ENCODE results near the gene UBE4A. TPM values are rescaled to one million over a fixed set of nuclear protein-coding genes. Genes with fewer than 3 reads are reported as not detected.

Gene UBE4A
- total and polyA plus RNA-seq, 2 experiments from 2014 or later, result 11.8 to 42.2 TPM

- TF ChIP-seq, protein P1, sequence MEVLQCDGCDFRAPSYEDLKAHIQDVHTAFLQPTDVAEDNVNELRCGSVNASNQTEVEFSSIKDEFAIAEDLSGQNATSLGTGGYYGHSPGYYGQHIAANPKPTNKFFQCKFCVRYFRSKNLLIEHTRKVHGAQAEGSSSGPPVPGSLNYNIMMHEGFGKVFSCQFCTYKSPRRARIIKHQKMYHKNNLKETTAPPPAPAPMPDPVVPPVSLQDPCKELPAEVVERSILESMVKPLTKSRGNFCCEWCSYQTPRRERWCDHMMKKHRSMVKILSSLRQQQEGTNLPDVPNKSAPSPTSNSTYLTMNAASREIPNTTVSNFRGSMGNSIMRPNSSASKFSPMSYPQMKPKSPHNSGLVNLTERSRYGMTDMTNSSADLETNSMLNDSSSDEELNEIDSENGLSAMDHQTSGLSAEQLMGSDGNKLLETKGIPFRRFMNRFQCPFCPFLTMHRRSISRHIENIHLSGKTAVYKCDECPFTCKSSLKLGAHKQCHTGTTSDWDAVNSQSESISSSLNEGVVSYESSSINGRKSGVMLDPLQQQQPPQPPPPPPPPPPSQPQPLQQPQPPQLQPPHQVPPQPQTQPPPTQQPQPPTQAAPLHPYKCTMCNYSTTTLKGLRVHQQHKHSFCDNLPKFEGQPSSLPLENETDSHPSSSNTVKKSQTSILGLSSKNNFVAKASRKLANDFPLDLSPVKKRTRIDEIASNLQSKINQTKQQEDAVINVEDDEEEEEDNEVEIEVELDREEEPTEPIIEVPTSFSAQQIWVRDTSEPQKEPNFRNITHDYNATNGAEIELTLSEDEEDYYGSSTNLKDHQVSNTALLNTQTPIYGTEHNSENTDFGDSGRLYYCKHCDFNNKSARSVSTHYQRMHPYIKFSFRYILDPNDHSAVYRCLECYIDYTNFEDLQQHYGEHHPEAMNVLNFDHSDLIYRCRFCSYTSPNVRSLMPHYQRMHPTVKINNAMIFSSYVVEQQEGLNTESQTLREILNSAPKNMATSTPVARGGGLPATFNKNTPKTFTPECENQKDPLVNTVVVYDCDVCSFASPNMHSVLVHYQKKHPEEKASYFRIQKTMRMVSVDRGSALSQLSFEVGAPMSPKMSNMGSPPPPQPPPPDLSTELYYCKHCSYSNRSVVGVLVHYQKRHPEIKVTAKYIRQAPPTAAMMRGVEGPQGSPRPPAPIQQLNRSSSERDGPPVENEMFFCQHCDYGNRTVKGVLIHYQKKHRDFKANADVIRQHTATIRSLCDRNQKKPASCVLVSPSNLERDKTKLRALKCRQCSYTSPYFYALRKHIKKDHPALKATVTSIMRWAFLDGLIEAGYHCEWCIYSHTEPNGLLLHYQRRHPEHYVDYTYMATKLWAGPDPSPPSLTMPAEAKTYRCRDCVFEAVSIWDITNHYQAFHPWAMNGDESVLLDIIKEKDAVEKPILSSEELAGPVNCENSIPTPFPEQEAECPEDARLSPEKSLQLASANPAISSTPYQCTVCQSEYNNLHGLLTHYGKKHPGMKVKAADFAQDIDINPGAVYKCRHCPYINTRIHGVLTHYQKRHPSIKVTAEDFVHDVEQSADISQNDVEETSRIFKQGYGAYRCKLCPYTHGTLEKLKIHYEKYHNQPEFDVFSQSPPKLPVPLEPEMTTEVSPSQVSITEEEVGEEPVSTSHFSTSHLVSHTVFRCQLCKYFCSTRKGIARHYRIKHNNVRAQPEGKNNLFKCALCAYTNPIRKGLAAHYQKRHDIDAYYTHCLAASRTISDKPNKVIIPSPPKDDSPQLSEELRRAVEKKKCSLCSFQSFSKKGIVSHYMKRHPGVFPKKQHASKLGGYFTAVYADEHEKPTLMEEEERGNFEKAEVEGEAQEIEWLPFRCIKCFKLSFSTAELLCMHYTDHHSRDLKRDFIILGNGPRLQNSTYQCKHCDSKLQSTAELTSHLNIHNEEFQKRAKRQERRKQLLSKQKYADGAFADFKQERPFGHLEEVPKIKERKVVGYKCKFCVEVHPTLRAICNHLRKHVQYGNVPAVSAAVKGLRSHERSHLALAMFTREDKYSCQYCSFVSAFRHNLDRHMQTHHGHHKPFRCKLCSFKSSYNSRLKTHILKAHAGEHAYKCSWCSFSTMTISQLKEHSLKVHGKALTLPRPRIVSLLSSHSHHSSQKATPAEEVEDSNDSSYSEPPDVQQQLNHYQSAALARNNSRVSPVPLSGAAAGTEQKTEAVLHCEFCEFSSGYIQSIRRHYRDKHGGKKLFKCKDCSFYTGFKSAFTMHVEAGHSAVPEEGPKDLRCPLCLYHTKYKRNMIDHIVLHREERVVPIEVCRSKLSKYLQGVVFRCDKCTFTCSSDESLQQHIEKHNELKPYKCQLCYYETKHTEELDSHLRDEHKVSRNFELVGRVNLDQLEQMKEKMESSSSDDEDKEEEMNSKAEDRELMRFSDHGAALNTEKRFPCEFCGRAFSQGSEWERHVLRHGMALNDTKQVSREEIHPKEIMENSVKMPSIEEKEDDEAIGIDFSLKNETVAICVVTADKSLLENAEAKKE (CRISPR knock-in tag; IDR thresholded peaks at IDR 0.05), result no peak
- no peak for TF ChIP-seq STAT1 (IDR thresholded peaks at IDR 0.05; ENCODE audit: unreplicated experiment)
- no peak for TF ChIP-seq CTCF (conservative IDR thresholded peaks at IDR 0.05; ENCODE audit: low read depth in 2 of 2)
Measured at GRCh38 chr11:118366287-118366686, 6.9 kb downstream of the UBE4A start (continued).

GRCh38 chr11:118370774-118371173, 11.4 kb downstream of the UBE4A start:
- H3K27me3 ChIP-seq (ENCODE audit: insufficient read depth), result no peaks in the 10 kb centered on the region
- peaks cover 3% of the 10 kb centered on the region for H3K27me3 Mint-ChIP-seq (ENCODE audit: insufficient read depth, low read depth, poor library complexity)
- no peak for TF ChIP-seq EZH2phosphoT487 (IDR thresholded peaks at IDR 0.05; ENCODE audit: unreplicated experiment)
- TF ChIP-seq JUNB (IDR thresholded peaks at IDR 0.05; ENCODE audit: unreplicated experiment), result no peak
- TF ChIP-seq, protein P1 (CRISPR knock-in tag; IDR thresholded peaks at IDR 0.05), result no peak
- TF ChIP-seq STAT1 (IDR thresholded peaks at IDR 0.05; ENCODE audit: unreplicated experiment), result no peak
- no peak for TF ChIP-seq POLR2AphosphoS5 (IDR thresholded peaks at IDR 0.05; ENCODE audit: low read depth)

More at GRCh38 chr11:118370774-118371173, 11.4 kb downstream of the UBE4A start:
- peak; percentile 42; the same call in 2 of the 3 replicates for ATAC-seq
- Histone ChIP-seq H3K9me2 (ENCODE audit: insufficient read depth) (no peaks in the 10 kb centered on the region), H3F3A (replicated peaks; ENCODE audit: low read depth) (no peaks in the 10 kb centered on the region), H3K79me2 (replicated peaks; ENCODE audit: insufficient read depth) (no peaks in the 10 kb centered on the region), H3K27ac (ENCODE audit: low read depth) (no peak overlapping the region), H3K4me3 (no peak overlapping the region), H3K4me2 (no peak overlapping the region), H3K36me3 (ENCODE audit: insufficient read depth) (peaks cover 42% of the 10 kb centered on the region), H2AFZ (no peak overlapping the region), H4K20me1 (replicated peaks; ENCODE audit: insufficient read depth) (peaks cover 3% of the 10 kb centered on the region; the same call in 1 of the 2 replicates), H3K4me1 (ENCODE audit: insufficient read depth) (no peaks in the 10 kb centered on the region)
- Mint-ChIP-seq H3K4me1 (peaks cover 2% of the 10 kb centered on the region; the same call in 2 of the 3 replicates), H3K9me3 (no peaks in the 10 kb centered on the region), H3K4me3 (no peak overlapping the region), H3K27ac (peak overlapping the region; percentile 73; the same call in 1 of the 2 replicates), H3K36me3 (ENCODE audit: low read depth) (peaks cover 71% of the 10 kb centered on the region)
- no peak for DNase-seq (ENCODE audit: low spot score)
